HepG2 (cell line): Measurements from ENCODE around the gene AP4E1. TPM values are rescaled to one million over a fixed set of nuclear protein-coding genes. Genes with fewer than 3 reads are reported as not detected.

Experiments used
- ATAC-seq: fragments of 200-7000 bp; cut with Tn5 transposase; 3 replicates; pipeline ENCODE4 v1.9.1; 2020; ENCODE audit warnings: mild to moderate bottlenecking, moderate library complexity
- BruUV-seq: library from RNA; stranded (reverse); fragments of 400-500 nt; replicated peaks from 2 replicates; lab custom pipeline; 2021; lab: Mats Ljungman, UMichigan
- CTCF ChIA-PET: fragments of 300-600 bp; formaldehyde crosslinking; extraction: SDS; loops from one replicate; lab custom pipeline; 2021; ENCODE audit warnings: low total read pairs, inconsistent platforms, low intra/inter-chr PET ratio; lab: Yijun Ruan, JAX
- POLR2A ChIA-PET: fragments of 350-600 bp; sonication (Branson Sonifier 250); formaldehyde crosslinking; loops from one replicate; lab custom pipeline; 2020; ENCODE audit warnings: antibody characterized with exemption, inconsistent platforms; lab: Yijun Ruan, JAX
- DNase-seq: peaks from one replicate; pipeline ENCODE4 v3.0.0-alpha.2; 2015; ENCODE audit warnings: low spot score
- FAIRE-seq: peaks from 3 replicates; lab custom pipeline; 2011; peaks lifted over from hg19 to GRCh38; lab: Jason Lieb, UNC
- H2AFZ ChIP-seq: one replicate; pipeline ENCODE4 v1.6.1; 2011; ENCODE audit warnings: low read length, inconsistent platforms
- H3K27ac ChIP-seq: fragments of 300-600 bp; 3 replicates; pipeline ENCODE4 v1.8.0; 2011; ENCODE audit warnings: mixed run types, mild to moderate bottlenecking, mixed read lengths, low read length, inconsistent platforms; ENCODE audit not compliant: insufficient read depth; ENCODE audit errors: extremely low read length
- H3K27me3 ChIP-seq, 2 experiments: fragments of 200-600 bp in 1 of 2; 2 replicates in 1 of 2; 3 replicates in 1 of 2; pipeline versions ENCODE4 v1.6.0 to v1.8.0; 2011; ENCODE audit warnings: low read length in 2 of 2, mild to moderate bottlenecking in 2 of 2, moderate library complexity in 2 of 2, inconsistent platforms in 1 of 2; ENCODE audit not compliant: insufficient read depth in 2 of 2, control insufficient read depth in 1 of 2
- H3K36me3 ChIP-seq, 2 experiments: fragments of 200-600 bp in 1 of 2; replicated peaks in 1 of 2; 2 replicates in 1 of 2; 3 replicates in 1 of 2; pipeline versions ENCODE4 v1.5.1 to v1.8.0; 2011; ENCODE audit warnings: low read length in 2 of 2, inconsistent platforms in 1 of 2; ENCODE audit not compliant: insufficient read depth in 2 of 2, control insufficient read depth in 1 of 2
- H3K4me1 ChIP-seq: 2 replicates; pipeline ENCODE4 v1.5.1; 2012; ENCODE audit warnings: low read length, inconsistent platforms; ENCODE audit not compliant: insufficient read depth
- H3K4me2 ChIP-seq: 2 replicates; pipeline ENCODE4 v1.6.0; 2011; ENCODE audit warnings: low read depth, low read length, inconsistent platforms
- H3K4me3 ChIP-seq, 3 experiments: fragments of 200-600 bp in 1 of 3; sonication (generic), shearing (Covaris generic) in 1 of 3; replicated peaks in 1 of 3; 2 replicates each; pipeline ENCODE4 v1.5.1; 2011 to 2016; ENCODE audit warnings: low read length in 3 of 3, inconsistent platforms in 2 of 3, low read depth in 2 of 3, mild to moderate bottlenecking in 2 of 3, control low read depth in 1 of 3, mixed read lengths in 1 of 3; ENCODE audit not compliant: insufficient read depth in 1 of 3
- H3K79me2 ChIP-seq: one replicate; pipeline ENCODE4 v1.6.1; 2011; ENCODE audit warnings: low read length, inconsistent platforms; ENCODE audit not compliant: insufficient read depth
- H3K9ac ChIP-seq: 2 replicates; pipeline ENCODE4 v1.6.0; 2011; ENCODE audit warnings: mild to moderate bottlenecking, low read depth, low read length, inconsistent platforms; ENCODE audit not compliant: insufficient read depth
- H3K9me3 ChIP-seq: 2 replicates; pipeline ENCODE4 v1.5.1; 2012; ENCODE audit warnings: mild to moderate bottlenecking, low read length
- H4K20me1 ChIP-seq: 2 replicates; pipeline ENCODE4 v1.6.0; 2011; ENCODE audit warnings: inconsistent platforms, mild to moderate bottlenecking, low read length, moderate library complexity; ENCODE audit not compliant: insufficient read depth
- DPF2 ChIP-seq: sonication (generic); formaldehyde crosslinking; IDR thresholded peaks from 2 replicates; pipeline ENCODE4 v1.4.0; 2020; ENCODE audit warnings: mild to moderate bottlenecking, low read depth, missing genetic modification reagents, borderline replicate concordance
- ZBTB25 ChIP-seq: IDR thresholded peaks from 2 replicates; pipeline ENCODE4 v1.6.1; 2018; ENCODE audit warnings: missing genetic modification reagents
- ZBTB39 ChIP-seq: sonication (generic); formaldehyde crosslinking; IDR thresholded peaks from 2 replicates; pipeline ENCODE4 v1.5.0; 2020; ENCODE audit warnings: missing genetic modification reagents
- ZEB1 ChIP-seq: IDR thresholded peaks from 2 replicates; pipeline ENCODE4 v1.6.1; 2012; ENCODE audit warnings: mild to moderate bottlenecking, low read depth, inconsistent platforms; ENCODE audit not compliant: insufficient replicate concordance
- ZFP91 ChIP-seq: sonication (generic); formaldehyde crosslinking; IDR thresholded peaks from 2 replicates; pipeline ENCODE4 v1.9.0; 2022; ENCODE audit warnings: missing genetic modification reagents, mild to moderate bottlenecking, borderline replicate concordance
- ZNF530 ChIP-seq: sonication (generic); formaldehyde crosslinking; IDR thresholded peaks from 2 replicates; pipeline ENCODE4 v1.5.0; 2020; ENCODE audit warnings: low read depth, mild to moderate bottlenecking, missing genetic modification reagents
- ZNF629 ChIP-seq: sonication (generic); formaldehyde crosslinking; conservative IDR thresholded peaks from 2 replicates; pipeline ENCODE4 v1.5.0; 2020; ENCODE audit warnings: missing genetic modification reagents
- WGBS: methylation state at CpG from one replicate; pipeline ENCODE4 v1.1.6; 2017; ENCODE audit warnings: low lambda C conversion rate; 5-methylcytosine and 5-hydroxymethylcytosine counted together
- in situ Hi-C: cut with HindIII; loops from 2 replicates; pipeline ENCODE4 v1.10.0; 2017; ENCODE audit warnings: low pct_unique_long_range_greater_than_20kb; ENCODE audit not compliant: extremely low pct_ligation_motif_present
- intact Hi-C: fragments of 100-400 bp; cut with micrococcal nuclease; formaldehyde crosslinking; loops from one replicate; pipeline ENCODE4 v1.10.0; 2022; ENCODE audit not compliant: unreplicated experiment
- polyA plus RNA-seq, 8 experiments: library from polyadenylated mRNA; depleted of rRNA in 3 of 8; stranded (reverse) in 7 of 8; unstranded in 1 of 8; fragments of >200 nt; fragmentation: Illumina TruSeq in 4 of 8; extraction: Trizol in 4 of 8; gene quantifications; 2 replicates each; pipeline versions ENCODE4 v1.2.1 to v1.2.3, GENCODE V29; 2011 to 2016; ENCODE audit warnings: low read depth in 4 of 8, missing spikeins in 1 of 8, mixed read lengths in 1 of 8; ENCODE audit not compliant: insufficient read depth in 1 of 8
- total RNA-seq, 5 experiments: library from RNA; depleted of rRNA; stranded (reverse); fragments of >200 nt; fragmentation: Illumina TruSeq; extraction: Trizol; gene quantifications; 2 replicates each; pipeline ENCODE4 v1.2.3, GENCODE V29; 2016; ENCODE audit warnings: low read depth in 1 of 5
- TF ChIP-seq, protein P1 (sequence below): sonication (generic); formaldehyde crosslinking; IDR thresholded peaks from 2 replicates; pipeline ENCODE4 v1.4.0; 2020; ENCODE audit warnings: missing genetic modification reagents
- TF ChIP-seq, protein P2 (sequence below): IDR thresholded peaks from 2 replicates; pipeline ENCODE4 v1.6.1; 2016; ENCODE audit warnings: low read depth, control low read depth
- TF ChIP-seq, protein P3 (sequence below): sonication (generic); formaldehyde crosslinking; IDR thresholded peaks from 2 replicates; pipeline ENCODE4 v1.5.1; 2020; ENCODE audit warnings: missing genetic modification reagents, mild to moderate bottlenecking, borderline replicate concordance

AP4E1 gene
- total and polyA plus RNA-seq, 2 of the 13 experiments (the other 11 are each of a cell fraction or from before 2014, with no cell fraction given) = 2.2 to 7.8 TPM

GRCh38 chr15:50879016-50879617 lies 29.4 kb upstream of the AP4E1 start (continued):
- TF ChIP-seq ZBTB39 (CRISPR knock-in tag) = no peak
- TF ChIP-seq, protein P1, sequence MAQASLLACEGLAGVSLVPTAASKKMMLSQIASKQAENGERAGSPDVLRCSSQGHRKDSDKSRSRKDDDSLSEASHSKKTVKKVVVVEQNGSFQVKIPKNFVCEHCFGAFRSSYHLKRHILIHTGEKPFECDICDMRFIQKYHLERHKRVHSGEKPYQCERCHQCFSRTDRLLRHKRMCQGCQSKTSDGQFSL (CRISPR knock-in tag) = no peak

- 74% methylated on average over 2 of the region's 2 CpGs for WGBS
- Histone ChIP-seq H3K79me2 (no peaks in the 10 kb centered on the region), H4K20me1 (no peaks in the 10 kb centered on the region), H3K36me3 (no peaks in the 10 kb centered on the region), H2AFZ (no peak overlapping the region), H3K4me3 (no peak overlapping the region), H3K27me3 (no peaks in the 10 kb centered on the region; a peak in 1 of 5 replicates), H3K4me1 (peaks cover 39% of the 10 kb centered on the region), H3K9ac (no peak overlapping the region), H3K9me3 (no peaks in the 10 kb centered on the region), H3K27ac (no peak overlapping the region), H3K4me2 (no peak overlapping the region)
- ChIA-PET CTCF (no interaction called here), POLR2A (no interaction called here)
- TF ChIP-seq ZNF530 (no peak), ZNF629 (CRISPR knock-in tag) (no peak), DPF2 (CRISPR knock-in tag) (no peak), ZFP91 (no peak), ZBTB25 (CRISPR knock-in tag) (no peak), ZEB1 (no peak)
- TF ChIP-seq, protein P2, sequence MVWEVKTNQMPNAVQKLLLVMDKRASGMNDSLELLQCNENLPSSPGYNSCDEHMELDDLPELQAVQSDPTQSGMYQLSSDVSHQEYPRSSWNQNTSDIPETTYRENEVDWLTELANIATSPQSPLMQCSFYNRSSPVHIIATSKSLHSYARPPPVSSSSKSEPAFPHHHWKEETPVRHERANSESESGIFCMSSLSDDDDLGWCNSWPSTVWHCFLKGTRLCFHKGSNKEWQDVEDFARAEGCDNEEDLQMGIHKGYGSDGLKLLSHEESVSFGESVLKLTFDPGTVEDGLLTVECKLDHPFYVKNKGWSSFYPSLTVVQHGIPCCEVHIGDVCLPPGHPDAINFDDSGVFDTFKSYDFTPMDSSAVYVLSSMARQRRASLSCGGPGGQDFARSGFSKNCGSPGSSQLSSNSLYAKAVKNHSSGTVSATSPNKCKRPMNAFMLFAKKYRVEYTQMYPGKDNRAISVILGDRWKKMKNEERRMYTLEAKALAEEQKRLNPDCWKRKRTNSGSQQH (CRISPR knock-in tag) = no peak
- TF ChIP-seq, protein P3, sequence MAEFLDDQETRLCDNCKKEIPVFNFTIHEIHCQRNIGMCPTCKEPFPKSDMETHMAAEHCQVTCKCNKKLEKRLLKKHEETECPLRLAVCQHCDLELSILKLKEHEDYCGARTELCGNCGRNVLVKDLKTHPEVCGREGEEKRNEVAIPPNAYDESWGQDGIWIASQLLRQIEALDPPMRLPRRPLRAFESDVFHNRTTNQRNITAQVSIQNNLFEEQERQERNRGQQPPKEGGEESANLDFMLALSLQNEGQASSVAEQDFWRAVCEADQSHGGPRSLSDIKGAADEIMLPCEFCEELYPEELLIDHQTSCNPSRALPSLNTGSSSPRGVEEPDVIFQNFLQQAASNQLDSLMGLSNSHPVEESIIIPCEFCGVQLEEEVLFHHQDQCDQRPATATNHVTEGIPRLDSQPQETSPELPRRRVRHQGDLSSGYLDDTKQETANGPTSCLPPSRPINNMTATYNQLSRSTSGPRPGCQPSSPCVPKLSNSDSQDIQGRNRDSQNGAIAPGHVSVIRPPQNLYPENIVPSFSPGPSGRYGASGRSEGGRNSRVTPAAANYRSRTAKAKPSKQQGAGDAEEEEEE (CRISPR knock-in tag) = no peak
- intact Hi-C loops = no loop called here
- FAIRE-seq (no peak), DNase-seq (no peak), ATAC-seq (no peak)
- in situ Hi-C loops = no loop called here
- BruUV-seq = no TSS peak
Measured at GRCh38 chr15:50880206-50880605, 28.3 kb upstream of the AP4E1 start.
